BE2C (cell line): ENCODE data around the gene ATF1.

Experiments used
- DNase-seq: peaks from one replicate; pipeline ENCODE4 v3.0.0-alpha.2; 2020
- H3K27me3 ChIP-seq: fragments of 250-450 bp; sonication (Bioruptor Pico); 2 replicates; pipeline ENCODE4 v1.5.1; 2020; ENCODE audit warnings: mild to moderate bottlenecking
- H3K36me3 ChIP-seq: fragments of 250-450 bp; sonication (Bioruptor Pico); 2 replicates; pipeline ENCODE4 v1.5.1; 2020; ENCODE audit warnings: mild to moderate bottlenecking
- H3K4me1 ChIP-seq: fragments of 250-450 bp; sonication (Bioruptor Pico); 2 replicates; pipeline ENCODE4 v1.5.1; 2020
- H3K4me3 ChIP-seq: 2 replicates; pipeline ENCODE4 v1.5.1; 2011; ENCODE audit warnings: low read depth, low read length
- H3K9me3 ChIP-seq: fragments of 250-450 bp; sonication (Bioruptor Pico); 2 replicates; pipeline ENCODE4 v1.5.1; 2020
- TF ChIP-seq, protein P1 (sequence below): IDR thresholded peaks from 2 replicates; pipeline ENCODE4 v1.5.1; 2012; ENCODE audit warnings: mild to moderate bottlenecking, low read depth, low read length

Gene ATF1

DNA sequence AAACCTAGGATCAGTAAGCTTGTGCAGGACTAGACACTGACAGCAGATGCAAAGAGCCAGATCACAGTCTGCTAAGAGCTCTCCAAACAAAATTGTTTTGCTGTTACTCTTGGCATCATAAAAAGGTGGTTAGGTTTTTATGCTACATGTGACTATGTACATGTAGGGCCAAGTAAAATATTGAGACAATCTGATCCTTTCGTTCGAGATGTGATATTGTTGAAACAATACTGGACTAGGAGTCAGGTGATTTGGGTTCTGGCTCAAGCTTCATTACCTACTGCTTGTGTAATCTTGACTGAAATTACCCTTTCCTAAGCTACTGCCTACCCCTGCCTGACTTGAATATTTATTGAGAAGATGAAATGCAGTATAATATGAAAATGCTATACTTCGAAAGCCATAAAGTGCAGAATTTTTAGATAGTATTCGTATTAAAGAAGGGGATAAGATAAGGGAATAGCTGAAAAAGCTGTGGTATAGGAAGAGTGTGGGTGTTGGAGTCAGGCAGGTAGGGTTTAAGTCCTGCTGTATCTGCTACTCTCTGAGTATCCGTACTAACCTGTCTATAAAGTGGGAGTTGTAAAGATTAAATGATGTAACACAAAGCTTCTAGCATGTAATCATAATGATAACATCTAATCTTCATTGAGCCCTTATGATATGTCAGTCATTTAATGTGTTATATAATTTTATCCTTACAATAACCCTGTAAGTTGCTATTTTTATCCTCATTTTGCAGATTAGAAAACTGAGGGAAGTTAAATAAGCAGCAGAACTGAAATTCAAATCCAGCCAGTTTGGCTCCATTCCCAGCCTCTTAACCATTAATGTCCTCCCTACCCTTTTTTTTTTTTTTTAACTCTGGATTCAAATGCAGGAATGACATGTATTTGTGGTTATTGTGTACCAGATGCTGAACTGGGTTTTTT lies 38.6 kb upstream of the ATF1 start:
- H3K4me3 ChIP-seq = no peak overlapping the region
- DNase-seq = no peak
- peaks cover 52% of the 10 kb centered on the region for H3K36me3 ChIP-seq
- H3K27me3 ChIP-seq = no peaks in the 10 kb centered on the region
- TF ChIP-seq, protein P1, sequence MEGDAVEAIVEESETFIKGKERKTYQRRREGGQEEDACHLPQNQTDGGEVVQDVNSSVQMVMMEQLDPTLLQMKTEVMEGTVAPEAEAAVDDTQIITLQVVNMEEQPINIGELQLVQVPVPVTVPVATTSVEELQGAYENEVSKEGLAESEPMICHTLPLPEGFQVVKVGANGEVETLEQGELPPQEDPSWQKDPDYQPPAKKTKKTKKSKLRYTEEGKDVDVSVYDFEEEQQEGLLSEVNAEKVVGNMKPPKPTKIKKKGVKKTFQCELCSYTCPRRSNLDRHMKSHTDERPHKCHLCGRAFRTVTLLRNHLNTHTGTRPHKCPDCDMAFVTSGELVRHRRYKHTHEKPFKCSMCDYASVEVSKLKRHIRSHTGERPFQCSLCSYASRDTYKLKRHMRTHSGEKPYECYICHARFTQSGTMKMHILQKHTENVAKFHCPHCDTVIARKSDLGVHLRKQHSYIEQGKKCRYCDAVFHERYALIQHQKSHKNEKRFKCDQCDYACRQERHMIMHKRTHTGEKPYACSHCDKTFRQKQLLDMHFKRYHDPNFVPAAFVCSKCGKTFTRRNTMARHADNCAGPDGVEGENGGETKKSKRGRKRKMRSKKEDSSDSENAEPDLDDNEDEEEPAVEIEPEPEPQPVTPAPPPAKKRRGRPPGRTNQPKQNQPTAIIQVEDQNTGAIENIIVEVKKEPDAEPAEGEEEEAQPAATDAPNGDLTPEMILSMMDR = no peak
- H3K4me1 ChIP-seq = no peaks in the 10 kb centered on the region
- no peaks in the 10 kb centered on the region for H3K9me3 ChIP-seq

DNA sequence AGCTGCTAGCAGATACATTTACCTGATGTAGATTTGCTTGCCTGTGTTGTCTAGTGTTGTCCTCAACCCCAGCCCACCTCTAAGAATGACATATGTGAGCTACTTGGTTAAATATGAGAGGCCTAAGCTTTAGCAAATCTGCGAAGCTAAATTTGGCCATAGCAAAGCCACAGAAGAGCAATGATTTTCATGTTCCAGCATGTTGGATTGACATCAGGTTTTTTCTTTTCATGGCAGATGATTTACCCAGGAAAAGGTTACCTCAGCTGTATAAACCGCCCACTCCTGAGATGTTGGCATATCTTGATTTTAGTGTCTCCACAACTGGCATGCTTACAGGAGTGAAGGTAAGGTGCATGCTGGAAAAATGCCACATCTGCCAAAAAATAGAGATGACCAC lies 36.4 kb upstream of the ATF1 start:
- H3K4me1 ChIP-seq = no peaks in the 10 kb centered on the region
- no peaks in the 10 kb centered on the region for H3K27me3 ChIP-seq
- peaks cover 41% of the 10 kb centered on the region for H3K36me3 ChIP-seq
- DNase-seq = no peak
- no peak overlapping the region for H3K4me3 ChIP-seq
- no peaks in the 10 kb centered on the region for H3K9me3 ChIP-seq
- TF ChIP-seq, protein P1 = no peak

DNA sequence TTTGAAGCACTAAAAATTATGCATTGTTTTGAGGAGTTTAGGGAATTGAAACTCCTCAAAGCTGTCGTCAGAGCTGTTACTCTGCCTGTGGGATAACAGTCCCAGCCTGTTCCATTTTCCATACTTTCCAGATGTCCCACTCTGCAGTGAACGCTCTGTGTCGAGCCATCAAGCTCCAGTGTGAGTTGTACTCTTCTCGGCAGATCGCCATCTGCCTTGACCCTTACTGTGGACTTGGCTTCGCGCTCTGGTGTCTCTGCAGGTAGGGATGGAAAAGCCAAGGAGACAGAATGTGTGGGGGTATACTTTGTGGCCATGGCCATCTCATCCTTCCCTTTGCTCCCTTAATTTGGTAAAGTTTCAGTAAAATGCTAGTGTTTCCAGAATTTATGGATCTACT lies 35.5 kb upstream of the ATF1 start:
- Histone ChIP-seq H3K36me3 (peaks cover 33% of the 10 kb centered on the region), H3K4me3 (no peak overlapping the region), H3K27me3 (no peaks in the 10 kb centered on the region), H3K9me3 (no peaks in the 10 kb centered on the region), H3K4me1 (no peaks in the 10 kb centered on the region)
- TF ChIP-seq, protein P1 = no peak
- DNase-seq = no peak

DNA sequence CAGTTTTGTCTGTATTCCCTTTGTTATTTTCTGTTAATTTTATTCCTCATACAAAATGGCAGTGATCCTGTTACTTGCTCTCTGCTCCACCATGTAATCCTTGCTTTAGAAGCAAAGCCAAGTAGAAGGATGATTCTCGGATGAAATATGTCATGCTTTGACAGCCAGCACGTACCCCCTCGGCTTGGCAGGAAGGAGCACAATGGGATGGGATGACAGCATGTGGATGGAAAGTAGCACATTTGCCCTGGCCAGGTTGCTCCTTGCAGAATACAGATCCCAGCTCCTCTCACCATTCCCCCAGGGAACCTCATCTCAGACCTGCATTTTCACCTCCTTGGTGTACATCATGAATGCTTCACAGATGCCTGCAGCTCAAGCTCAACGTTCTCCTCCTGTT lies 35.1 kb upstream of the ATF1 start:
- no peaks in the 10 kb centered on the region for H3K27me3 ChIP-seq
- TF ChIP-seq, protein P1 = no peak
- H3K9me3 ChIP-seq = no peaks in the 10 kb centered on the region
- DNase-seq = no peak
- peaks cover 31% of the 10 kb centered on the region for H3K36me3 ChIP-seq
- H3K4me3 ChIP-seq = no peak overlapping the region
- H3K4me1 ChIP-seq = no peaks in the 10 kb centered on the region

DNA sequence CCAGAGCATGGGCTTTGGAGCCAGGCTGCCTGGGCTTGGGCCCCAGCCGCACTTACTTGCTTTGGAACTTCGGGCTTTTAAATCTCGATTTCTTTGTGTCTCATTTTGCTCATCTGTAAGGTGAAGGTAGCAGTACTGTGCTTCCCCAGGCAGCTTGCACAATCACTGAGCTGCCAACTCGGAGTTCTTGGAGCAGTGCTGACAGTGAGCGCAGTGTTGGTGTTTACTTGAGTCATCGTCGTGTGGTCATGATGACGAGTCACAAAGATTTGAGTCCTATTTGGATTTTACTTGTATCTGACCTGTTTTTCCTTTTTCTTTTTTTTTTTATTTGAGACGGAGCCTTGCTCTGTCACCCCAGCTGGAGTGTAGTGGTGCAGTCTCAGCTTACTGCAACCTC lies 31.3 kb upstream of the ATF1 start:
- no peak overlapping the region for H3K4me3 ChIP-seq
- peaks cover 25% of the 10 kb centered on the region for H3K36me3 ChIP-seq
- no peaks in the 10 kb centered on the region for H3K9me3 ChIP-seq
- TF ChIP-seq, protein P1 = no peak
- H3K4me1 ChIP-seq = no peaks in the 10 kb centered on the region
- no peaks in the 10 kb centered on the region for H3K27me3 ChIP-seq
- no peak for DNase-seq

DNA sequence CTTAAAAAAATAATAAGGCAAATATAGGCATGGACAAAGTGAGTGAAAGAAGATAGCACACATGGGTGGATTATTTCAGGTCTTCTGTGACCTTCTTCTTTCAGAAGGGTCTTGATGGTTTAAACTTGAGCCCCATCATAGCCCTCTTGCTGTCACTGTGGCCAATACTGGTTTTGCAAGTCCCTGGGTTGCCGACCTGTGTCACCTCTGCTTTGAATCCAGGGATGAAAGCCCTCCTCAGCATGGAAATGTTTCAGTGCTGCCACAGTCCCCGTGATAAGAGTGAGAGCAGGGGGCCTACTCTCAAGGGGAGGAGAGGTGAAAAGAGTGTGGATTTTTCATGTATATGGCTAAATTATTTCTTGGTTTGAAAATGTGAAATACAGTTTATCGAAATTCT lies 30.2 kb upstream of the ATF1 start:
- TF ChIP-seq, protein P1 = no peak
- Histone ChIP-seq H3K27me3 (no peaks in the 10 kb centered on the region), H3K9me3 (no peaks in the 10 kb centered on the region), H3K36me3 (peaks cover 25% of the 10 kb centered on the region), H3K4me3 (no peak overlapping the region), H3K4me1 (no peaks in the 10 kb centered on the region)
- DNase-seq = no peak
